A549 (cell line): ENCODE data around the gene ORM1. TPM values are rescaled to one million over a fixed set of nuclear protein-coding genes. Genes with fewer than 3 reads are reported as not detected.
"Not testable (repeated sequence)": the region's sequence is repeated elsewhere in the genome, so short reads cannot be mapped to it uniquely, and the experiment has no call there.

Experiments used
- ATAC-seq, 2 experiments: fragments of 200-7000 bp in 1 of 2; fragments of >200 bp in 1 of 2; cut with Nextera tagmentation in 1 of 2; cut with Tn5 transposase in 1 of 2; 3 replicates each; pipeline versions ENCODE4 v1.8.0 to v1.9.1; 2018 to 2020; ENCODE audit warnings: mild to moderate bottlenecking in 1 of 2, moderate library complexity in 1 of 2
- CTCF ChIA-PET: fragments of 300-600 bp; sonication (Branson Sonifier 250); formaldehyde crosslinking; extraction: SDS; loops from one replicate; lab custom pipeline; 2021; ENCODE audit warnings: antibody characterized with exemption, inconsistent platforms; lab: Yijun Ruan, JAX
- POLR2A ChIA-PET: fragments of 350-600 bp; formaldehyde crosslinking; extraction: SDS; loops from one replicate; lab custom pipeline; 2021; ENCODE audit warnings: antibody characterized with exemption, inconsistent platforms; lab: Yijun Ruan, JAX
- DNase-seq, 2 experiments: peaks; one replicate each; pipeline versions ENCODE4 v3.0.0 to v3.0.0-alpha.2; 2011 to 2016; ENCODE audit warnings: low read depth in 1 of 2, low spot score in 1 of 2
- FAIRE-seq: peaks from 2 replicates; lab custom pipeline; 2011; peaks lifted over from hg19 to GRCh38; lab: Jason Lieb, UNC
- H3K27ac ChIP-seq, 2 experiments: fragments of >200 bp; sonication (Bioruptor Twin); formaldehyde crosslinking; 3 replicates each; pipeline ENCODE4 v1.5.1; 2016 to 2017
- H3K4me1 ChIP-seq: fragments of >200 bp; sonication (Bioruptor Twin); formaldehyde crosslinking; 3 replicates; pipeline ENCODE4 v1.6.1; 2016
- H3K4me2 ChIP-seq: fragments of >200 bp; sonication (Bioruptor Twin); formaldehyde crosslinking; 3 replicates; pipeline ENCODE4 v1.6.1; 2016
- H3K4me3 ChIP-seq: fragments of >200 bp; sonication (Bioruptor Twin); formaldehyde crosslinking; 3 replicates; pipeline ENCODE4 v1.5.1; 2016
- H3K9me3 ChIP-seq: fragments of >200 bp; sonication (Bioruptor Twin); formaldehyde crosslinking; 3 replicates; pipeline ENCODE4 v1.6.1; 2016
- CBX2 ChIP-seq: fragments of 200-600 bp; sonication (generic); IDR thresholded peaks from 2 replicates; pipeline ENCODE4 v1.6.1; 2016; ENCODE audit warnings: low read depth, mild to moderate bottlenecking, borderline replicate concordance
- FOSL2 ChIP-seq, 2 experiments: fragments of 450-650 bp in 1 of 2; fragments of >200 bp in 1 of 2; sonication (Bioruptor Twin) in 1 of 2; formaldehyde crosslinking; IDR thresholded peaks; 2 replicates each; pipeline versions ENCODE4 v1.5.0 to v1.6.1; 2016 to 2020; ENCODE audit warnings: mild to moderate bottlenecking in 1 of 2, moderate library complexity in 1 of 2
- HDAC2 ChIP-seq: fragments of 200-600 bp; sonication (generic); IDR thresholded peaks from 2 replicates; pipeline ENCODE4 v1.6.1; 2016
- JUN ChIP-seq, 2 experiments: fragments of >200 bp; sonication (Bioruptor Twin); formaldehyde crosslinking; IDR thresholded peaks; 2 replicates in 1 of 2; 3 replicates in 1 of 2; pipeline ENCODE4 v1.6.1; 2016 to 2017
- KDM5A ChIP-seq: fragments of 200-600 bp; sonication (generic); IDR thresholded peaks from 2 replicates; pipeline ENCODE4 v1.6.1; 2016; ENCODE audit warnings: antibody characterized with exemption, mild to moderate bottlenecking
- NFE2L2 ChIP-seq: fragments of 150-350 bp; conservative IDR thresholded peaks from 2 replicates; pipeline ENCODE4 v1.6.1; 2014; ENCODE audit warnings: low read length
- NR3C1 ChIP-seq: fragments of >200 bp; sonication (Bioruptor Twin); formaldehyde crosslinking; IDR thresholded peaks from 3 replicates; pipeline ENCODE4 v1.6.1; 2017
- PHF8 ChIP-seq: fragments of 200-600 bp; sonication (generic); IDR thresholded peaks from 2 replicates; pipeline ENCODE4 v1.6.1; 2016; ENCODE audit warnings: low read depth, mild to moderate bottlenecking, antibody characterized with exemption, moderate library complexity, borderline replicate concordance
- RFX5 ChIP-seq: fragments of 450-650 bp; IDR thresholded peaks from 2 replicates; pipeline ENCODE4 v1.7.1; 2014; ENCODE audit warnings: antibody characterized with exemption, mild to moderate bottlenecking, moderate library complexity
- SREBF2 ChIP-seq: fragments of 450-650 bp; IDR thresholded peaks from 2 replicates; pipeline ENCODE4 v1.6.1; 2014; ENCODE audit warnings: mild to moderate bottlenecking, moderate library complexity
- ZC3H11A ChIP-seq: fragments of 450-650 bp; IDR thresholded peaks from 2 replicates; pipeline ENCODE4 v1.6.1; 2014; ENCODE audit warnings: antibody characterized with exemption, mild to moderate bottlenecking
- whole genome bisulfite sequencing: methylation state at CpG from one replicate; pipeline ENCODE4 v1.1.6; 2017; ENCODE audit errors: missing lambda C conversion rate; 5-methylcytosine and 5-hydroxymethylcytosine counted together
- polyA plus RNA-seq, 4 experiments: library from polyadenylated mRNA; depleted of rRNA in 3 of 4; stranded (reverse); fragments of >200 nt; fragmentation: RNase III in 1 of 4; extraction: RNeasy Plus Mini Kit Qiagen cat#74134 plus additional on column Dnase treatment in 1 of 4; gene quantifications; 2 replicates in 3 of 4; 3 replicates in 1 of 4; pipeline ENCODE4 v1.2.3, GENCODE V29; 2011 to 2017
- TF ChIP-seq, protein P1 (sequence below): IDR thresholded peaks from 2 replicates; pipeline ENCODE4 v1.6.1; 2012

The ORM1 gene
- polyA plus RNA-seq, 2 of the 4 experiments (the other 2 are of a cell fraction): 0.12 to 0.19 TPM

DNA sequence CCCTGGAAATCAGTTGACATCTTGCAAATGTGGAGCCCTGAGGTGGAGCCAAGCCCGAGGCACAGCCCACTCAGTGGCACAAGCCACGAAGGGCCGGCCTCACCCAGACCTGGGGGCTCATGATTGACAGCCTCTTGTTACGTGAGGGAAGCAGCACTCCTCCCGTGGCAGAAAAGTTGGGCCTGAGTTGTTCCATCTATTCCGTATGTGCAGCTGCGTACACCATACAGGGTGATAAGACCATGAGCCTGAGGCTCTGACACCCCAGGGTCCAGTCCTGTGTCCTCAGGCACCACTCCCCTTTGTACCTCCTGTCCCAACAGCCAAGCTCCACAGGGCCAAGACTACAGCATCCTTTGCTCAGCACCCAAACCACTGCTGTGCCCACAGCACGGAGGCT lies 4.9 kb downstream of the ORM1 start:
- WGBS: 86% methylated on average over 5 of the region's 8 CpGs
- FAIRE-seq (no peak), DNase-seq (no peak), ATAC-seq (no peak)
- no peak for TF ChIP-seq FOSL2 (IDR thresholded peaks at IDR 0.05)
- no peak for TF ChIP-seq FOSL2 (CRISPR knock-in tag; IDR thresholded peaks at IDR 0.05)
- TF ChIP-seq SREBF2: no peak
- no peak for TF ChIP-seq PHF8
- no peak for TF ChIP-seq JUN (IDR thresholded peaks at IDR 0.05)
- TF ChIP-seq HDAC2: no peak
- TF ChIP-seq CBX2: no peak
- no peak for TF ChIP-seq ZC3H11A
- Histone ChIP-seq H3K27ac (no peak overlapping the region; a peak in 1 of 6 replicates), H3K4me2 (no peak overlapping the region), H3K4me1 (0 out of 3 replicates have a peak, but pooled peaks cover 3% of the 10 kb centered on the region), H3K9me3 (no peaks in the 10 kb centered on the region), H3K4me3 (no peak overlapping the region)
- ChIA-PET POLR2A (no interaction called here), CTCF (no interaction called here)

DNA sequence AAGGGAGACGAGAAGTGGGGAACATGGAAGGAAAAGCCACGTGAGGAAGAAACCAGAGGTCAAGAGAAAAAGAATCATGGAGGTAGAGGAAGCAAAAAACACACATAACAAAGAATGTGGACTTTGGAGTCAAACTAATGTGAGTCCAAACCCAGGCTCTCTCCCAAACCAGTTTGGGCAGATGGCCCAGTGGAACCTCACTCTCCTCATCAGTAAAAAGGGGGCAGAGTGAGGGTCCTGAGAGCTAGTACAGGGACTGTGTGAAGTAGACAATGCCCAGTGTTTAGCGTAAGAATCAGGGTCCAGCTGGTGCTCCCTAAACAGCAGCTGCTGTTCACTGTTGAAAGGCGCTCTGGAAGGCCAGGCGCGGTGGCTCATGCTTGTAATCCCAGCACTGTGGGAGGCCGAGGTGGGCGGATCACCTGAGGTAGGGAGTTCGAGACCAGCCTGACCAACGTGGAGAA lies 5.5 kb downstream of the ORM1 start:
- ATAC-seq, DNase-seq, FAIRE-seq, POLR2A ChIA-PET, CTCF ChIA-PET, H3K9me3 ChIP-seq, H3K4me3 ChIP-seq, H3K4me1 ChIP-seq: not testable (repeated sequence)
- peak overlapping the region in 1 of 2 experiments; percentile 8; a peak in 1 of 6 replicates for H3K27ac ChIP-seq
- H3K4me2 ChIP-seq: peak overlapping the region; percentile 19; the same call in 1 of the 3 replicates
- WGBS: 72% methylated on average over 10 of the region's 10 CpGs

DNA sequence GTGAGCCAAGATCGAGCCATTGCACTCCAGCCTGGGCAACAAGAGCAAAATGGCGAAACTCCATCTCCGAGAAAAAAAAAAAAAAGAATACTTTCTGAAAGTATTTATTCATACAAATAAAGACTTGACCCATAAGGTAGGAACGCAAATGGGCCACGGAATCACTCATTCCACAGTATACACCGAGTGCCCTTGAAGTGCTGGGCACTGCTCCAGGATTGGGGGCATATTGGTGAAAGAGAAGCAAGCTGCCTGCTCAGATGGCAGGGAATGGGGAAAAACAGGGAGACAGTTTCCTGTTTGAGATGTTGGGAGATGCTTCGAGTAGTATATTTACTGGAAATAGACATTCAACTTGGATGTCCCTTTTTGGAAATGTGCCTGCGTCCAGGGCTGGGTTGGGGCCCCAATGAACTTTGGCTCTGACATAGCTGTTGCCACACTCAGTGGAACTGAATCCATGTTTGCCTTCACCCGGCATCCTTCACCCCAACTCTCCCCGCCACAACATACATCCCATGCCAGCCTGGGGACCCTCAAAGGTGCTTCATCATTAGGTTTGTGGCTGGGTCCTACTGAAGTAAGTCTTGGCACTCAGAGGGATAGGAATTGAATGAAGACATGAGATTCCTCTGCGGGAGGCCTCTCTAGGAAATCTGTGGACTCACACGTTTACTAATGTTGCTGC lies 6.2 kb downstream of the ORM1 start:
- H3K4me3 ChIP-seq, ATAC-seq, H3K27ac ChIP-seq, FAIRE-seq, H3K4me1 ChIP-seq, CTCF ChIA-PET, DNase-seq, H3K4me2 ChIP-seq, H3K9me3 ChIP-seq, POLR2A ChIA-PET: not testable (repeated sequence)
- 83% methylated on average over 9 of the region's 12 CpGs for WGBS

DNA sequence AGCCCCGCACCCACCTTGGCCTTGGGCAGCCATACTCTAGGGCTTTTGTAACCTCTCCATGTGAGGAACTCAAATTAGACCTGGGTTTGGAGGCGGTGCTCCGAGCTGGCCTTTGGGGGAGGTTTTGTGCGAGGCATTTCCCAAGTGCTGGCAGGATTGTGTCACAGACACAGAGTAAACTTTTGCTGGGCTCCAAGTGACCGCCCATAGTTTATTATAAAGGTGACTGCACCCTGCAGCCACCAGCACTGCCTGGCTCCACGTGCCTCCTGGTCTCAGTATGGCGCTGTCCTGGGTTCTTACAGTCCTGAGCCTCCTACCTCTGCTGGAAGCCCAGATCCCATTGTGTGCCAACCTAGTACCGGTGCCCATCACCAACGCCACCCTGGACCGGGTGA lies 6.7 kb downstream of the ORM1 start, which contains the start of gene ORM2:
Gene ORM2 (plus strand): TSS at position 245 of the 398 bp plus-strand sequence. CDS start 36 bp downstream, at position 281.
- WGBS: 80% methylated on average over 1 of the region's 10 CpGs
- CTCF ChIA-PET, H3K9me3 ChIP-seq, POLR2A ChIA-PET, FAIRE-seq, H3K27ac ChIP-seq, H3K4me3 ChIP-seq, H3K4me1 ChIP-seq, H3K4me2 ChIP-seq, DNase-seq: not testable (repeated sequence)
- ATAC-seq: peak in 1 of 2 experiments; percentile 14; a peak in 2 of 6 replicates

DNA sequence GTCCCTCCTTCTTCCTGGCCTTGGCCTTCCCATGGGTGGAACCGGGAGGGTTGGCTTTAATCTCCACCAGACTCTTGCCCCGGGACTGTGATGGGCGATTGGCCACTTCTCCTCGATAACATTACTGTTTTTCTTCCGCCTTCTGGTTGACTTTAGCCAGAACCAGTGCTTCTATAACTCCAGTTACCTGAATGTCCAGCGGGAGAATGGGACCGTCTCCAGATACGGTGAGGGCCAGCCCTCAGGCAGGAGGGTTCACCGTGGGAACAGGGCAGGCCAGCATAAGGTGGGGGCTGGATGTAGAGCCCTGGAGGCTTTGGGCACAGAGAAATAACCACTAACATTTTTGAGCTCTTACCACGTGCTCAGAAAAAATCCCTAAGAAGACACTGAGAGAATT lies 7.7 kb downstream of the ORM1 start:
- ChIA-PET POLR2A (no interaction called here), CTCF (no interaction called here)
- TF ChIP-seq KDM5A (no peak), NR3C1 (no peak), NFE2L2 (no peak), RFX5 (no peak)
- TF ChIP-seq, protein P1, sequence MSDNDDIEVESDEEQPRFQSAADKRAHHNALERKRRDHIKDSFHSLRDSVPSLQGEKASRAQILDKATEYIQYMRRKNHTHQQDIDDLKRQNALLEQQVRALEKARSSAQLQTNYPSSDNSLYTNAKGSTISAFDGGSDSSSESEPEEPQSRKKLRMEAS: no peak
- Histone ChIP-seq H3K4me1 (0 out of 3 replicates have a peak, but pooled peaks cover 3% of the 10 kb centered on the region), H3K4me2 (no peak overlapping the region), H3K27ac (no peak overlapping the region), H3K9me3 (no peaks in the 10 kb centered on the region), H3K4me3 (no peak overlapping the region)
- FAIRE-seq (no peak), DNase-seq (no peak), ATAC-seq (no peak)
- WGBS: 72% methylated on average over 10 of the region's 10 CpGs

DNA sequence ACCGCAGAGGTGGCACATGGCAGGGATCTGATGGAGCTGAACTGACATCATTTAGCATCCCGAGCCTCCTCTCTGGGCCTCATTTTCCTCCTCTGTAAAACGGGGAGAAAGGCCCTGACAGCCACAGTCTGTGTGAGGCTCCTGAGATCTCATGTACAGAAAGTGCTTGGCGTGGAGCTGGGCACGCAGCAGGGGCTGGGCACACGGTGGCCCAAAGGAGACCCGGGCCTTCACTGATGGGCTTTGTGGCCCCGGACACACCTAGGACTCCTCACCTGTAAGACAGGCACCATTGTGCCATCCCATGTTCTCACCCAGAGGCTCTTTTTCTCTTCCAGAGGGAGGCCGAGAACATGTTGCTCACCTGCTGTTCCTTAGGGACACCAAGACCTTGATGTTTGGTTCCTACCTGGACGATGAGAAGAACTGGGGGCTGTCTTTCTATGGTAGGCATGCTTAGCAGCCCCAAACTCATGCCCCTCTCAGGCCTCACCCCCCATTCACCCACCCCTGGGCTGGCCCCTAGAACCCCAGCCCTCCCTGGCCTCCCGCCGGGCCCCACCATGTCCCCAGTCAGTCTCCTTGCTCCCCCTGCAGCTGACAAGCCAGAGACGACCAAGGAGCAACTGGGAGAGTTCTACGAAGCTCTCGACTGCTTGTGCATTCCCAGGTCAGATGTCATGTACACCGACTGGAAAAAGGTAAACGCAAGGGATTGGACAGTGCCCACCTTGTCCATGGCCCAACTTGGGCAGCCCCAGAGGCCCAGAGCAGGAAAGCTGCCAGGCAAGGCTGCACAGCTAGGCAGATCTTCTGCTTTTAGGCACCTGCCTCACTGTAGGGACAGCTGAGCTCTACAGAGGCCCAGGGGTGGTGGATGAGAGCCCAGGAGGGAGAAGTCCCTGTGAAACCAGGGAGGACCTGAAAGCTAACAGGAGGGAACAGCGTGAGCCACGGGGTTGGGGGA lies 8.6 kb downstream of the ORM1 start:
- ATAC-seq: peak; percentile 5 to 25; a peak in 4 of 6 replicates
- CTCF ChIA-PET, FAIRE-seq, H3K4me1 ChIP-seq, DNase-seq, H3K9me3 ChIP-seq, H3K4me3 ChIP-seq, H3K27ac ChIP-seq, POLR2A ChIA-PET, H3K4me2 ChIP-seq: not testable (repeated sequence)
- WGBS: 74% methylated on average over 12 of the region's 19 CpGs

DNA sequence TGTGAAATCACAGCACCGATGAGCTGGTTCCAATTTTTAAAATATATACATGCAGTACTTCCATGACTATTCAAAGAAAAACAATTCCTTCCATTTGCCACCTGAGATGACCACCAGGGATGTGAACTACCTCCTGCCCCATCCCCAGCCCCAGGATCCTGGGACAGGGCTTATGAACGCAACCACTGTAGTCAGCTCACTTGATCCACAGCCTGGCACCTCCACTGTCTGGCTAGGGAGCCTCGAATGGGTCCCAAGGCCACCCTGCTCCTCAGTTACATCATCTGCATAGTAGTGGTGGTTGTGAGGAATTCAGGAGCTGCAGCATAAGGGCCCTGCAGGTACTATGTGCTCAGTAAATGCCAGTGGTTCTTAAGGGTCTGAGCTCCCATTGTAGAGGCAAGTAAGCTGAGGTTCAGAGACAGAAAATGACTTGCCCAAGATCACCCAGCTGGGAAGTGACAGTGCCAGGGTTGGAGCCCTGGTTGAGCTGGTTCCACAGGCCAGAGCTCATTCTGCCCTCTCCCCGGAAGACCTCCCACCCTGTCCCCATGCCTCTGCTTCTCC lies 9.7 kb downstream of the ORM1 start:
- H3K4me2 ChIP-seq, CTCF ChIA-PET, DNase-seq, H3K27ac ChIP-seq, FAIRE-seq, H3K4me1 ChIP-seq, POLR2A ChIA-PET, H3K9me3 ChIP-seq, H3K4me3 ChIP-seq: not testable (repeated sequence)
- 81% methylated on average over 4 of the region's 4 CpGs for WGBS
- ATAC-seq: peak in 1 of 2 experiments; percentile 18; a peak in 3 of 6 replicates

DNA sequence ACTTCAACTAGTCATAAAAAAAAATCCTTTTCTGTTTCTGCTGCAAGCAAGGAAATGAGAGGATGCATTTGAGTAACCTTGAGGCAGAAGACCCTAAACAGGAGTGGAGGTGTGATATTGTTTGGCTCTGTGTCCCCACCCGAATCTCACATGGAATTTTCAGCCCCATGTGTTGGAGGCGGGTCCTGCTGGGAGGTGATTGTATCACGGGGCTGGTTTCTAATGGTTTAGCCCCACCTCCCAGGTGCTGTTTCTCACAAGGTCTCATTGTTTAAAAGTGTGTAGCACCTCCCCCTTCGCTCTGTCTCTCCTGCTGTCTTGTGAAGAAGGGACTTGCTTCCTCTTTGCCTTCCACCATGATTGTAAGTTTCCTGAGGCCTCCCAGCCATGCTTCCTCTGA lies 10.8 kb downstream of the ORM1 start:
- CTCF ChIA-PET, H3K4me3 ChIP-seq, ATAC-seq, DNase-seq, H3K4me1 ChIP-seq, H3K27ac ChIP-seq, POLR2A ChIA-PET, H3K9me3 ChIP-seq, FAIRE-seq, H3K4me2 ChIP-seq: not testable (repeated sequence)
- 81% methylated on average over 3 of the region's 4 CpGs for WGBS
